B cell (primary cell): Measurements from ENCODE around the gene NCEH1. TPM values are rescaled to one million over a fixed set of nuclear protein-coding genes. Genes with fewer than 3 reads are reported as not detected.

Source experiments
- ATAC-seq: fragments of 200-7000 bp; cut with Tn5 transposase; one replicate; pipeline ENCODE4 v1.10.0; 2021; ENCODE audit warnings: low read depth, mild to moderate bottlenecking, moderate number of reproducible peaks, moderate library complexity
- CTCF ChIA-PET: fragments of 350-600 bp; sonication (Branson Sonifier 250); formaldehyde crosslinking; loops from one replicate; lab custom pipeline; 2021; ENCODE audit warnings: antibody characterized with exemption, inconsistent platforms; lab: Charles Lee
- POLR2A ChIA-PET: fragments of 350-600 bp; sonication (Branson Sonifier 250); formaldehyde crosslinking; loops from one replicate; lab custom pipeline; 2021; ENCODE audit warnings: antibody characterized with exemption; lab: Charles Lee
- DNase-seq: peaks from one replicate; pipeline ENCODE4 v3.0.0; 2013
- H2AFZ ChIP-seq: 2 replicates; pipeline ENCODE4 v1.6.1; 2012; ENCODE audit warnings: mild to moderate bottlenecking, low read depth, low read length; ENCODE audit not compliant: insufficient read depth, poor library complexity, severe bottlenecking
- H3K27ac ChIP-seq, 2 donors: 1 replicate in 1 of 2; 2 replicates in 1 of 2; pipeline ENCODE4 v1.5.1; 2012 to 2013; ENCODE audit warnings: low read length in 2 of 2, mild to moderate bottlenecking in 2 of 2, moderate library complexity in 1 of 2
- H3K27me3 ChIP-seq, 4 experiments: fragments of 200-600 bp in 1 of 4; sonication (generic) in 1 of 4; replicated peaks in 1 of 4; 1 replicate in 2 of 4; 2 replicates in 2 of 4; pipeline versions ENCODE4 v1.6.1 to v1.7.0; 2013 to 2016; ENCODE audit warnings: low read length in 3 of 4, mild to moderate bottlenecking in 2 of 4, mixed read lengths in 1 of 4, moderate library complexity in 1 of 4; ENCODE audit not compliant: insufficient read depth in 4 of 4, control insufficient read depth in 3 of 4; ENCODE audit errors: control extremely low read depth in 1 of 4
- H3K36me3 ChIP-seq, 2 experiments: replicated peaks in 1 of 2; 1 replicate in 1 of 2; 2 replicates in 1 of 2; pipeline versions ENCODE4 v1.6.1 to v1.7.1; 2013; ENCODE audit warnings: low read length in 1 of 2; ENCODE audit not compliant: insufficient read depth in 2 of 2, control insufficient read depth in 1 of 2; ENCODE audit errors: control extremely low read depth in 1 of 2, extremely low read depth in 1 of 2
- H3K4me1 ChIP-seq, 2 donors: fragments of 200-600 bp in 1 of 2; sonication (generic) in 1 of 2; 1 replicate in 1 of 2; 2 replicates in 1 of 2; pipeline versions ENCODE4 v1.5.1 to v1.6.1; 2013 to 2017; ENCODE audit warnings: low read length in 2 of 2; ENCODE audit not compliant: control insufficient read depth in 2 of 2, insufficient read depth in 2 of 2
- H3K4me2 ChIP-seq: replicated peaks from 2 replicates; pipeline ENCODE3; 2012; ENCODE audit warnings: mild to moderate bottlenecking, low read depth, low read length; ENCODE audit not compliant: poor library complexity, severe bottlenecking
- H3K4me3 ChIP-seq, 5 experiments: fragments of 200-600 bp in 1 of 5; sonication (generic) in 1 of 5; 1 replicate in 3 of 5; 2 replicates in 2 of 5; pipeline versions ENCODE4 v1.5.1 to v1.7.0; 2011 to 2016; ENCODE audit warnings: low read length in 4 of 5, mild to moderate bottlenecking in 4 of 5, low read depth in 2 of 5, control low read depth in 1 of 5, moderate library complexity in 1 of 5; ENCODE audit not compliant: insufficient read depth in 1 of 5; ENCODE audit errors: control extremely low read depth in 1 of 5, extremely low read depth in 1 of 5
- H3K79me2 ChIP-seq: fragments of 200-600 bp; sonication (generic); one replicate; pipeline ENCODE4 v1.6.0; 2016; ENCODE audit warnings: low read length; ENCODE audit not compliant: control insufficient read depth, insufficient read depth
- H3K9ac ChIP-seq: fragments of 200-600 bp; sonication (generic); 2 replicates; pipeline ENCODE4 v1.6.1; 2017; ENCODE audit warnings: mild to moderate bottlenecking, low read length, moderate library complexity
- H3K9me3 ChIP-seq, 3 donors: one replicate each; pipeline versions ENCODE4 v1.6.1 to v1.7.1; 2013; ENCODE audit warnings: low read length in 2 of 3; ENCODE audit not compliant: control insufficient read depth in 2 of 3, insufficient read depth in 1 of 3; ENCODE audit errors: control extremely low read depth in 1 of 3
- H4K20me1 ChIP-seq: 2 replicates; pipeline ENCODE4 v1.6.0; 2012; ENCODE audit warnings: mild to moderate bottlenecking, low read length; ENCODE audit not compliant: insufficient read depth, control insufficient read depth, poor library complexity, severe bottlenecking
- H3K27ac Mint-ChIP-seq: one replicate; pipeline ENCODE4 v1.8.0; 2021; ENCODE audit warnings: mixed read lengths
- H3K27me3 Mint-ChIP-seq: one replicate; pipeline ENCODE4 v1.8.0; 2021; ENCODE audit warnings: mixed read lengths
- H3K4me1 Mint-ChIP-seq: one replicate; pipeline ENCODE4 v1.8.0; 2021; ENCODE audit warnings: mixed read lengths
- H3K4me3 Mint-ChIP-seq: one replicate; pipeline ENCODE4 v1.8.0; 2021; ENCODE audit warnings: mixed read lengths
- H3K9me3 Mint-ChIP-seq: one replicate; pipeline ENCODE4 v1.8.0; 2022; ENCODE audit warnings: mixed read lengths; ENCODE audit not compliant: insufficient read depth
- CTCF ChIP-seq: fragments of 200-600 bp; IDR thresholded peaks from one replicate; pipeline ENCODE4 v1.8.0; 2022; ENCODE audit warnings: antibody characterized with exemption, mild to moderate bottlenecking
- EZH2 ChIP-seq: IDR thresholded peaks from 2 replicates; pipeline ENCODE4 v1.6.1; 2012; ENCODE audit warnings: borderline replicate concordance, low read depth, mild to moderate bottlenecking, moderate library complexity, low read length; ENCODE audit not compliant: insufficient read depth, poor library complexity, severe bottlenecking
- WGBS: methylation state at CpG from one replicate; pipeline ENCODE4 v1.1.5; 2013; ENCODE audit warnings: missing lambda C conversion rate; ENCODE audit not compliant: insufficient coverage; 5-methylcytosine and 5-hydroxymethylcytosine counted together
- intact Hi-C: fragments of 100-400 bp; cut with micrococcal nuclease; formaldehyde crosslinking; loops from one replicate; pipeline ENCODE4 v1.10.0; 2022
- polyA plus RNA-seq: library from polyadenylated mRNA; depleted of rRNA; stranded (reverse); fragments of >200 nt; gene quantifications from 2 replicates; pipeline ENCODE4 v1.2.3, GENCODE V29; 2012
- total RNA-seq, 2 donors: library from RNA; stranded (reverse); fragments of 120-200 nt in 1 of 2; gene quantifications; 1 replicate in 1 of 2; 2 replicates in 1 of 2; pipeline versions ENCODE4 v1.2.3 to v1.2.4, GENCODE V29; 2013 to 2022

Gene NCEH1
- total and polyA plus RNA-seq, 2 donors (not counting 1 experiment from before 2014, with no cell fraction given) = 3.4 to 8.6 TPM

- Histone ChIP-seq H2AFZ (no peak overlapping the region), H3K9ac (no peak overlapping the region), H3K27ac (no peak overlapping the region), H3K4me2 (no peak overlapping the region), H3K36me3 (no peaks in the 10 kb centered on the region), H3K4me1 (no peaks in the 10 kb centered on the region), H4K20me1 (no peaks in the 10 kb centered on the region), H3K4me3 (no peak overlapping the region), H3K9me3 (no peaks in the 10 kb centered on the region), H3K27me3 (no peaks in the 10 kb centered on the region), H3K79me2 (no peaks in the 10 kb centered on the region)
- CTCF ChIA-PET = interaction anchor here (0.8 to 4.2 kb wide), 10 partner anchors 9 to 290 kb away, joined by 3 to 19 read pairs (median 5); no protein-coding TSS in a partner anchor
- ATAC-seq (no peak), DNase-seq (no peak)
- no peak overlapping the region for H3K27ac Mint-ChIP-seq
- no peaks in the 10 kb centered on the region for H3K9me3 Mint-ChIP-seq
- POLR2A ChIA-PET = no interaction called here
- no peak overlapping the region for H3K4me3 Mint-ChIP-seq
- TF ChIP-seq EZH2 (no peak), CTCF (no peak)
- no CpG with 5 or more reads among the region's 2 CpGs for WGBS
- peaks cover 1% of the 10 kb centered on the region for H3K4me1 Mint-ChIP-seq
- no peaks in the 10 kb centered on the region for H3K27me3 Mint-ChIP-seq
- intact Hi-C loops = no loop called here
Observed at GRCh38 chr3:172622156-172622555, 88.7 kb downstream of the NCEH1 start.

- no peaks in the 10 kb centered on the region for H3K4me1 ChIP-seq
- intact Hi-C loops = no loop called here
- no peak for ATAC-seq
- TF ChIP-seq EZH2 = no peak
- no peak for TF ChIP-seq CTCF
- no peaks in the 10 kb centered on the region for H3K9me3 Mint-ChIP-seq
- POLR2A ChIA-PET = no interaction called here
- no peak overlapping the region for H3K27ac ChIP-seq
- H2AFZ ChIP-seq = no peak overlapping the region
- H3K27me3 Mint-ChIP-seq = no peaks in the 10 kb centered on the region
- peaks cover 10% of the 10 kb centered on the region for H3K4me1 Mint-ChIP-seq
- no peak overlapping the region for H3K4me3 Mint-ChIP-seq
- CTCF ChIA-PET = interaction anchor here (0.5 to 1.5 kb wide), 3 partner anchors 9 to 22 kb away, joined by 3 to 4 read pairs (median 3); no protein-coding TSS in a partner anchor
- no peak overlapping the region for H3K4me2 ChIP-seq
- H3K27ac Mint-ChIP-seq = no peak overlapping the region
- no peaks in the 10 kb centered on the region for H3K79me2 ChIP-seq
- H3K4me3 ChIP-seq = no peak overlapping the region
- no peak for DNase-seq
- no peaks in the 10 kb centered on the region for H3K27me3 ChIP-seq
- peaks cover 0 to 23% (median 8%) of the 10 kb centered on the region in 3 donors for H3K9me3 ChIP-seq
- H3K9ac ChIP-seq = no peak overlapping the region
- H4K20me1 ChIP-seq = no peaks in the 10 kb centered on the region
- H3K36me3 ChIP-seq = no peaks in the 10 kb centered on the region
- WGBS = no CpG with 5 or more reads among the region's 3 CpGs
Observed at GRCh38 chr3:172617976-172618375, 92.9 kb downstream of the NCEH1 start.
